HepG2 (cell line): ENCODE data around the gene ZNF8. TPM values are rescaled to one million over a fixed set of nuclear protein-coding genes. Genes with fewer than 3 reads are reported as not detected.

Source experiments
- ATAC-seq: fragments of 200-7000 bp; cut with Tn5 transposase; 3 replicates; pipeline ENCODE4 v1.9.1; 2020; ENCODE audit warnings: mild to moderate bottlenecking, moderate library complexity
- BruUV-seq: library from RNA; stranded (reverse); fragments of 400-500 nt; replicated peaks from 2 replicates; lab custom pipeline; 2021; lab: Mats Ljungman, UMichigan
- CTCF ChIA-PET: fragments of 300-600 bp; formaldehyde crosslinking; extraction: SDS; loops from one replicate; lab custom pipeline; 2021; ENCODE audit warnings: low total read pairs, inconsistent platforms, low intra/inter-chr PET ratio; lab: Yijun Ruan, JAX
- POLR2A ChIA-PET: fragments of 350-600 bp; sonication (Branson Sonifier 250); formaldehyde crosslinking; loops from one replicate; lab custom pipeline; 2020; ENCODE audit warnings: antibody characterized with exemption, inconsistent platforms; lab: Yijun Ruan, JAX
- DNase-seq: peaks from one replicate; pipeline ENCODE4 v3.0.0-alpha.2; 2015; ENCODE audit warnings: low spot score
- FAIRE-seq: peaks from 3 replicates; lab custom pipeline; 2011; peaks lifted over from hg19 to GRCh38; lab: Jason Lieb, UNC
- H2AFZ ChIP-seq: one replicate; pipeline ENCODE4 v1.6.1; 2011; ENCODE audit warnings: low read length, inconsistent platforms
- H3K27ac ChIP-seq: fragments of 300-600 bp; 3 replicates; pipeline ENCODE4 v1.8.0; 2011; ENCODE audit warnings: mixed run types, mild to moderate bottlenecking, mixed read lengths, low read length, inconsistent platforms; ENCODE audit not compliant: insufficient read depth; ENCODE audit errors: extremely low read length
- H3K27me3 ChIP-seq, 2 experiments: fragments of 200-600 bp in 1 of 2; 2 replicates in 1 of 2; 3 replicates in 1 of 2; pipeline versions ENCODE4 v1.6.0 to v1.8.0; 2011; ENCODE audit warnings: low read length in 2 of 2, mild to moderate bottlenecking in 2 of 2, moderate library complexity in 2 of 2, inconsistent platforms in 1 of 2; ENCODE audit not compliant: insufficient read depth in 2 of 2, control insufficient read depth in 1 of 2
- H3K36me3 ChIP-seq, 2 experiments: fragments of 200-600 bp in 1 of 2; replicated peaks in 1 of 2; 2 replicates in 1 of 2; 3 replicates in 1 of 2; pipeline versions ENCODE4 v1.5.1 to v1.8.0; 2011; ENCODE audit warnings: low read length in 2 of 2, inconsistent platforms in 1 of 2; ENCODE audit not compliant: insufficient read depth in 2 of 2, control insufficient read depth in 1 of 2
- H3K4me1 ChIP-seq: 2 replicates; pipeline ENCODE4 v1.5.1; 2012; ENCODE audit warnings: low read length, inconsistent platforms; ENCODE audit not compliant: insufficient read depth
- H3K4me2 ChIP-seq: 2 replicates; pipeline ENCODE4 v1.6.0; 2011; ENCODE audit warnings: low read depth, low read length, inconsistent platforms
- H3K4me3 ChIP-seq, 3 experiments: fragments of 200-600 bp in 1 of 3; sonication (generic), shearing (Covaris generic) in 1 of 3; replicated peaks in 1 of 3; 2 replicates each; pipeline ENCODE4 v1.5.1; 2011 to 2016; ENCODE audit warnings: low read length in 3 of 3, inconsistent platforms in 2 of 3, low read depth in 2 of 3, mild to moderate bottlenecking in 2 of 3, control low read depth in 1 of 3, mixed read lengths in 1 of 3; ENCODE audit not compliant: insufficient read depth in 1 of 3
- H3K79me2 ChIP-seq: one replicate; pipeline ENCODE4 v1.6.1; 2011; ENCODE audit warnings: low read length, inconsistent platforms; ENCODE audit not compliant: insufficient read depth
- H3K9ac ChIP-seq: 2 replicates; pipeline ENCODE4 v1.6.0; 2011; ENCODE audit warnings: mild to moderate bottlenecking, low read depth, low read length, inconsistent platforms; ENCODE audit not compliant: insufficient read depth
- H3K9me3 ChIP-seq: 2 replicates; pipeline ENCODE4 v1.5.1; 2012; ENCODE audit warnings: mild to moderate bottlenecking, low read length
- H4K20me1 ChIP-seq: 2 replicates; pipeline ENCODE4 v1.6.0; 2011; ENCODE audit warnings: inconsistent platforms, mild to moderate bottlenecking, low read length, moderate library complexity; ENCODE audit not compliant: insufficient read depth
- KLF6 ChIP-seq: IDR thresholded peaks from 2 replicates; pipeline ENCODE4 v1.8.0; 2016; ENCODE audit warnings: missing biosample characterization, missing genetic modification reagents
- NR2C2 ChIP-seq: sonication (generic); formaldehyde crosslinking; IDR thresholded peaks from 2 replicates; pipeline ENCODE4 v1.4.0; 2020; ENCODE audit warnings: missing genetic modification reagents, mild to moderate bottlenecking, moderate library complexity, borderline replicate concordance
- POLR2G ChIP-seq: fragments of 200-400 bp; formaldehyde crosslinking; IDR thresholded peaks from 2 replicates; pipeline ENCODE4 v1.6.1; 2018; ENCODE audit warnings: mild to moderate bottlenecking, low read depth, low read length, moderate library complexity
- TRAFD1 ChIP-seq: sonication (generic); formaldehyde crosslinking; IDR thresholded peaks from 2 replicates; pipeline ENCODE4 v1.5.1; 2020; ENCODE audit warnings: missing genetic modification reagents, mild to moderate bottlenecking, borderline replicate concordance
- ZBTB7B ChIP-seq: sonication (generic); formaldehyde crosslinking; IDR thresholded peaks from 2 replicates; pipeline ENCODE4 v1.4.0; 2020; ENCODE audit warnings: missing genetic modification reagents
- ZNF274 ChIP-seq: sonication (generic); formaldehyde crosslinking; IDR thresholded peaks from 2 replicates; pipeline ENCODE4 v1.5.1; 2020; ENCODE audit warnings: mild to moderate bottlenecking, missing genetic modification reagents
- ZNF280D ChIP-seq: sonication (generic); formaldehyde crosslinking; IDR thresholded peaks from 2 replicates; pipeline ENCODE4 v1.5.1; 2020; ENCODE audit warnings: mild to moderate bottlenecking, missing genetic modification reagents
- ZNF513 ChIP-seq: sonication (generic); formaldehyde crosslinking; conservative IDR thresholded peaks from 2 replicates; pipeline ENCODE4 v1.5.0; 2020; ENCODE audit warnings: missing genetic modification reagents
- ZNF75D ChIP-seq: sonication (generic); formaldehyde crosslinking; IDR thresholded peaks from 2 replicates; pipeline ENCODE4 v1.8.1; 2023; ENCODE audit warnings: missing genetic modification reagents, mild to moderate bottlenecking, borderline replicate concordance
- ZNF766 ChIP-seq: sonication (generic); formaldehyde crosslinking; IDR thresholded peaks from 2 replicates; pipeline ENCODE4 v1.5.0; 2020; ENCODE audit warnings: missing genetic modification reagents, borderline replicate concordance
- WGBS: methylation state at CpG from one replicate; pipeline ENCODE4 v1.1.6; 2017; ENCODE audit warnings: low lambda C conversion rate; 5-methylcytosine and 5-hydroxymethylcytosine counted together
- in situ Hi-C: cut with HindIII; loops from 2 replicates; pipeline ENCODE4 v1.10.0; 2017; ENCODE audit warnings: low pct_unique_long_range_greater_than_20kb; ENCODE audit not compliant: extremely low pct_ligation_motif_present
- intact Hi-C: fragments of 100-400 bp; cut with micrococcal nuclease; formaldehyde crosslinking; loops from one replicate; pipeline ENCODE4 v1.10.0; 2022; ENCODE audit not compliant: unreplicated experiment
- polyA plus RNA-seq, 8 experiments: library from polyadenylated mRNA; depleted of rRNA in 3 of 8; stranded (reverse) in 7 of 8; unstranded in 1 of 8; fragments of >200 nt; fragmentation: Illumina TruSeq in 4 of 8; extraction: Trizol in 4 of 8; gene quantifications; 2 replicates each; pipeline versions ENCODE4 v1.2.1 to v1.2.3, GENCODE V29; 2011 to 2016; ENCODE audit warnings: low read depth in 4 of 8, missing spikeins in 1 of 8, mixed read lengths in 1 of 8; ENCODE audit not compliant: insufficient read depth in 1 of 8
- total RNA-seq, 5 experiments: library from RNA; depleted of rRNA; stranded (reverse); fragments of >200 nt; fragmentation: Illumina TruSeq; extraction: Trizol; gene quantifications; 2 replicates each; pipeline ENCODE4 v1.2.3, GENCODE V29; 2016; ENCODE audit warnings: low read depth in 1 of 5
- TF ChIP-seq, protein P1 (sequence below): sonication (generic); formaldehyde crosslinking; IDR thresholded peaks from 2 replicates; pipeline ENCODE4 v1.4.0; 2020; ENCODE audit warnings: missing genetic modification reagents, mild to moderate bottlenecking, borderline replicate concordance

Gene ZNF8
- total and polyA plus RNA-seq, 2 of the 13 experiments (the other 11 are each of a cell fraction or from before 2014, with no cell fraction given), result 3.1 to 3.3 TPM

- no peak for TF ChIP-seq ZNF513 (CRISPR knock-in tag)
- no peak for TF ChIP-seq KLF6
- TF ChIP-seq, protein P1, sequence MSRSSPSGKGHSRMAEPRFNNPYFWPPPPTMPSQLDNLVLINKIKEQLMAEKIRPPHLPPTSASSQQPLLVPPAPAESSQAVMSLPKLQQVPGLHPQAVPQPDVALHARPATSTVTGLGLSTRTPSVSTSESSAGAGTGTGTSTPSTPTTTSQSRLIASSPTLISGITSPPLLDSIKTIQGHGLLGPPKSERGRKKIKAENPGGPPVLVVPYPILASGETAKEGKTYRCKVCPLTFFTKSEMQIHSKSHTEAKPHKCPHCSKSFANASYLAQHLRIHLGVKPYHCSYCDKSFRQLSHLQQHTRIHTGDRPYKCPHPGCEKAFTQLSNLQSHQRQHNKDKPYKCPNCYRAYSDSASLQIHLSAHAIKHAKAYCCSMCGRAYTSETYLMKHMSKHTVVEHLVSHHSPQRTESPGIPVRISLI, result no peak
- TF ChIP-seq TRAFD1 (CRISPR knock-in tag), result no peak
- TF ChIP-seq NR2C2, result no peak
- no peak for TF ChIP-seq ZBTB7B (CRISPR knock-in tag)
Measured at GRCh38 chr19:58261600-58261967, 17.2 kb upstream of the ZNF8 start (continued).

GRCh38 chr19:58261968-58262921, 16.5 kb upstream of the ZNF8 start:
- DNase-seq (no peak), FAIRE-seq (no peak), ATAC-seq (no peak)
- H3K79me2 ChIP-seq, result no peaks in the 10 kb centered on the region
- BruUV-seq, result TSS peak; percentile 41
- no peak overlapping the region for H3K4me2 ChIP-seq
- in situ Hi-C loops (loop anchor here (10.0 kb wide), 1 partner anchor 67 kb away; no protein-coding TSS in a partner anchor), intact Hi-C loops (no loop called here)
- no peaks in the 10 kb centered on the region for H3K4me1 ChIP-seq
- ChIA-PET CTCF (no interaction called here), POLR2A (no interaction called here)
- no peak overlapping the region for H3K27ac ChIP-seq
- no peak overlapping the region for H2AFZ ChIP-seq
- WGBS, result 98% methylated on average over 19 of the region's 19 CpGs
- peaks cover 10 to 52% of the 10 kb centered on the region in 2 experiments for H3K36me3 ChIP-seq
- peaks cover 99% of the 10 kb centered on the region for H3K9me3 ChIP-seq
- no peaks in the 10 kb centered on the region for H3K27me3 ChIP-seq
- H3K9ac ChIP-seq, result no peak overlapping the region
- no peaks in the 10 kb centered on the region for H4K20me1 ChIP-seq
- TF ChIP-seq ZNF274, result peak; percentile 100
- TF ChIP-seq POLR2G, result 0 out of 2 replicates have a peak, but pooled peaks have one; percentile 3
- TF ChIP-seq ZNF280D (CRISPR knock-in tag), result peak; percentile 65; the same call in 1 of the 2 replicates
- TF ChIP-seq ZNF766 (CRISPR knock-in tag), result no peak
- TF ChIP-seq ZNF75D (CRISPR knock-in tag), result 0 out of 2 replicates have a peak, but pooled peaks have one; percentile 49
- H3K4me3 ChIP-seq, result no peak overlapping the region
